Measurements from ENCODE around the gene LPCAT1. TPM values are rescaled to one million over a fixed set of nuclear protein-coding genes. Genes with fewer than 3 reads are reported as not detected.

Gene LPCAT1
- total RNA-seq, 1 donor from 2014 or later = 37.9 TPM

GRCh38 chr5:1438871-1439270 is 84.9 kb downstream of the LPCAT1 start:
- peaks cover 12% of the 10 kb centered on the region for H3K9me3 Mint-ChIP-seq (ENCODE audit: unreplicated experiment)
- H3K27me3 Mint-ChIP-seq (ENCODE audit: unreplicated experiment) = peaks cover 18% of the 10 kb centered on the region

GRCh38 chr5:1437876-1438559 is 85.7 kb downstream of the LPCAT1 start:
- no peak overlapping the region for H3K4me3 Mint-ChIP-seq (ENCODE audit: unreplicated experiment)
- no peaks in the 10 kb centered on the region for H3K36me3 Mint-ChIP-seq (ENCODE audit: unreplicated experiment)
- TF ChIP-seq, protein P1, sequence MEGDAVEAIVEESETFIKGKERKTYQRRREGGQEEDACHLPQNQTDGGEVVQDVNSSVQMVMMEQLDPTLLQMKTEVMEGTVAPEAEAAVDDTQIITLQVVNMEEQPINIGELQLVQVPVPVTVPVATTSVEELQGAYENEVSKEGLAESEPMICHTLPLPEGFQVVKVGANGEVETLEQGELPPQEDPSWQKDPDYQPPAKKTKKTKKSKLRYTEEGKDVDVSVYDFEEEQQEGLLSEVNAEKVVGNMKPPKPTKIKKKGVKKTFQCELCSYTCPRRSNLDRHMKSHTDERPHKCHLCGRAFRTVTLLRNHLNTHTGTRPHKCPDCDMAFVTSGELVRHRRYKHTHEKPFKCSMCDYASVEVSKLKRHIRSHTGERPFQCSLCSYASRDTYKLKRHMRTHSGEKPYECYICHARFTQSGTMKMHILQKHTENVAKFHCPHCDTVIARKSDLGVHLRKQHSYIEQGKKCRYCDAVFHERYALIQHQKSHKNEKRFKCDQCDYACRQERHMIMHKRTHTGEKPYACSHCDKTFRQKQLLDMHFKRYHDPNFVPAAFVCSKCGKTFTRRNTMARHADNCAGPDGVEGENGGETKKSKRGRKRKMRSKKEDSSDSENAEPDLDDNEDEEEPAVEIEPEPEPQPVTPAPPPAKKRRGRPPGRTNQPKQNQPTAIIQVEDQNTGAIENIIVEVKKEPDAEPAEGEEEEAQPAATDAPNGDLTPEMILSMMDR (IDR thresholded peaks at IDR 0.05) = no peak
- H3K27me3 Mint-ChIP-seq (ENCODE audit: unreplicated experiment) = peaks cover 10% of the 10 kb centered on the region
- DNase-seq (ENCODE audit: extremely low spot score, unreplicated experiment) = peak; percentile 77
- no peak overlapping the region for H3K27ac Mint-ChIP-seq (ENCODE audit: unreplicated experiment)
- no peaks in the 10 kb centered on the region for H3K4me1 Mint-ChIP-seq (ENCODE audit: unreplicated experiment)
- peaks cover 18% of the 10 kb centered on the region for H3K9me3 Mint-ChIP-seq (ENCODE audit: unreplicated experiment)

More at GRCh38 chr5:1438871-1439270, 84.9 kb downstream of the LPCAT1 start:
- Mint-ChIP-seq H3K4me1 (ENCODE audit: unreplicated experiment) (no peaks in the 10 kb centered on the region), H3K36me3 (ENCODE audit: unreplicated experiment) (no peaks in the 10 kb centered on the region), H3K27ac (ENCODE audit: unreplicated experiment) (no peak overlapping the region), H3K4me3 (ENCODE audit: unreplicated experiment) (no peak overlapping the region)
- TF ChIP-seq, protein P1 (IDR thresholded peaks at IDR 0.05) = no peak
- DNase-seq (ENCODE audit: extremely low spot score, unreplicated experiment) = peak; percentile 83

- Mint-ChIP-seq H3K27ac (ENCODE audit: unreplicated experiment) (no peak overlapping the region), H3K36me3 (ENCODE audit: unreplicated experiment) (no peaks in the 10 kb centered on the region), H3K4me1 (ENCODE audit: unreplicated experiment) (no peaks in the 10 kb centered on the region), H3K4me3 (ENCODE audit: unreplicated experiment) (no peak overlapping the region), H3K27me3 (ENCODE audit: unreplicated experiment) (peaks cover 4% of the 10 kb centered on the region), H3K9me3 (ENCODE audit: unreplicated experiment) (peaks cover 18% of the 10 kb centered on the region)
- peak; percentile 75 for DNase-seq (ENCODE audit: extremely low spot score, unreplicated experiment)
- TF ChIP-seq, protein P1 (IDR thresholded peaks at IDR 0.05) = no peak
Measured at GRCh38 chr5:1437226-1437829, 86.4 kb downstream of the LPCAT1 start.

DNA sequence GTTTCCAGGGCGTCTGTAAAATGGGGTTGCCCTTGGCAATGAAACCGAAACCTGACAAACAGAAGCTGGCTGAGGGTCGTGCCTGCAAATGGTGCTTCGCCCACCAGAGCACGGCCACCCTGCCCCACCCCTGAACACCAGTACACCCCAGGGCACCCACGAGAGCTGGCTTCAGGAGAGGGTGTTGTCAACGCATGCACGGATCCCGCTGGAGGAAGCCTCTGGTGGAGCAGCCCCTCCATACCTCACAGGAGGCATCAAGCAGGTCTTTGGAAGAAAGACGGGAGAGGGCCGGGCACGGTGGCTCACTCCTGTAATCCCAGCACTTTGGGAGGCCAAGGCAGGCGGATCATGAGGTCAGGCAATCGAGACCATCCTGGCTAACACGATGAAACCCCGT is 87.1 kb downstream of the LPCAT1 start:
- no peak overlapping the region for H3K4me3 Mint-ChIP-seq (ENCODE audit: unreplicated experiment)
- H3K4me1 Mint-ChIP-seq (ENCODE audit: unreplicated experiment) = no peaks in the 10 kb centered on the region
- peak; percentile 73 for DNase-seq (ENCODE audit: extremely low spot score, unreplicated experiment)
- no peak overlapping the region for H3K27ac Mint-ChIP-seq (ENCODE audit: unreplicated experiment)
- TF ChIP-seq, protein P1 (IDR thresholded peaks at IDR 0.05) = no peak
- peaks cover 18% of the 10 kb centered on the region for H3K9me3 Mint-ChIP-seq (ENCODE audit: unreplicated experiment)
- peaks cover 4% of the 10 kb centered on the region for H3K27me3 Mint-ChIP-seq (ENCODE audit: unreplicated experiment)
- no peaks in the 10 kb centered on the region for H3K36me3 Mint-ChIP-seq (ENCODE audit: unreplicated experiment)

GRCh38 chr5:1436036-1436435 is 87.7 kb downstream of the LPCAT1 start:
- no peak overlapping the region for H3K4me3 Mint-ChIP-seq (ENCODE audit: unreplicated experiment)
- TF ChIP-seq, protein P1 (IDR thresholded peaks at IDR 0.05) = no peak
- no peaks in the 10 kb centered on the region for H3K36me3 Mint-ChIP-seq (ENCODE audit: unreplicated experiment)
- no peaks in the 10 kb centered on the region for H3K4me1 Mint-ChIP-seq (ENCODE audit: unreplicated experiment)
- H3K27me3 Mint-ChIP-seq (ENCODE audit: unreplicated experiment) = peaks cover 4% of the 10 kb centered on the region
- H3K27ac Mint-ChIP-seq (ENCODE audit: unreplicated experiment) = no peak overlapping the region
- peaks cover 18% of the 10 kb centered on the region for H3K9me3 Mint-ChIP-seq (ENCODE audit: unreplicated experiment)
- peak; percentile 59 for DNase-seq (ENCODE audit: extremely low spot score, unreplicated experiment)
